ENCODE results near the gene ANKRD34B.

GRCh38 chr5:80559244-80559643 is 10.8 kb downstream of the ANKRD34B start:
- TF ChIP-seq POLR2A (IDR thresholded peaks at IDR 0.05; ENCODE audit: low read length) (no peak), RAD21 (conservative IDR thresholded peaks at IDR 0.05 in 1 of 2, IDR thresholded peaks at IDR 0.05 in 1 of 2) (no peak), EP300 (IDR thresholded peaks at IDR 0.05) (no peak), CTCF (IDR thresholded peaks at IDR 0.05) (no peak), SREBF2 (IDR thresholded peaks at IDR 0.05) (no peak), GATA3 (IDR thresholded peaks at IDR 0.05; ENCODE audit: borderline replicate concordance) (no peak), NPAS2 (CRISPR knock-in tag; IDR thresholded peaks at IDR 0.05; ENCODE audit: borderline replicate concordance) (no peak), CEBPB (IDR thresholded peaks at IDR 0.05) (no peak), ZFP36 (IDR thresholded peaks at IDR 0.05; ENCODE audit: borderline replicate concordance, partially characterized antibody) (no peak), CHD2 (IDR thresholded peaks at IDR 0.05; ENCODE audit: low read length, partially characterized antibody) (no peak), CBX2 (IDR thresholded peaks at IDR 0.05; ENCODE audit: borderline replicate concordance, low read depth) (no peak), HOXB13 (CRISPR knock-in tag; IDR thresholded peaks at IDR 0.05; ENCODE audit: low read depth) (no peak)
